Measurements from ENCODE around the gene R3HDM2. TPM values are rescaled to one million over a fixed set of nuclear protein-coding genes. Genes with fewer than 3 reads are reported as not detected.
"Not testable (repeated sequence)": the region's sequence is repeated elsewhere in the genome, so short reads cannot be mapped to it uniquely, and the experiment has no call there.

Gene R3HDM2
- total RNA-seq, 1 donor from 2014 or later, result 49.0 TPM

DNA sequence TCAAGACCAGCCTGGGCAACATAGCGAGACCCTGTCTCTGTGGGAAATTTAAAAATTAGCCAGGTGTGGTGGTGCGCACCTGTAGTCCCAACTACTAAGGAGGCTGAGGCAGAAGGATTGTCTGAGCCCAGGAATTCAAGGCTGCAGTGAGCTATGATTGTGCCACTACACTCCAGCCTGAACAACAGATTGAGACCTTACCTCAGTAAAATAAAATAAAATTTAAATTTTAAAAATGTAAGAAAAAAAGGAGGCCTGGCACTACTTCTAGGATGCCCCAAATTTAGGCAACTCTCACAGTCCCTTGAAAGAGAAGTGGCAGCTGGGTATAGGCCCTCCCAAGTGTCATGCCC, 23.3 kb upstream of the R3HDM2 start:
- no peak for DNase-seq (ENCODE audit: low spot score)

DNA sequence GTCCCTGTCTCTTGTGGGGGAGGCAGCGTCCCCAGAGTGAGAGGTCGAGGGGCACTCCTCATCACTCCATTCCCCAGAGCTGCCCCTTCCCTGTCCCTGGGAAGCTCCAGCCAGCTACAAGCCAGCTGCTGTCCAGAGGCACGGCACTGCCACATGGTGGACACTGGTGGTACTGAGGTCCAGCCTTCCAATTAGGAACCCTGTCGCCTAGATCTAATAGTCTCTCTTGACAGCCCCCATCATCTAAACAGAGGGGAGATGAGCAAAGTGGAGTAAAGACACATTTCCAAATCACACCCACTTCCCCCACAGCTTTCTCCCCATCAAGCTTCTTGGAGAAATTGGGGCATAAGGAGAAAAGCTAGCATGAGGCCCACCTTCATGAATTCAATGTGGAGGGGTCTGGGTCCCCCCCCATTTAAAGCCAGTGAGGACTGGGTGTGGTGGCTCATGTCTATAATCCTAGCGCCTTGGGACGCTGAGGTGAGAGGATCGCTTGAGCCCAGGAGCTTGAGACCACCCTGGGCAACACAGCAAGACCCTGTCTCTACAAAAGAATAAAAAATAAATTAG, 22.2 kb upstream of the R3HDM2 start:
- no peak for DNase-seq (ENCODE audit: low spot score)

DNA sequence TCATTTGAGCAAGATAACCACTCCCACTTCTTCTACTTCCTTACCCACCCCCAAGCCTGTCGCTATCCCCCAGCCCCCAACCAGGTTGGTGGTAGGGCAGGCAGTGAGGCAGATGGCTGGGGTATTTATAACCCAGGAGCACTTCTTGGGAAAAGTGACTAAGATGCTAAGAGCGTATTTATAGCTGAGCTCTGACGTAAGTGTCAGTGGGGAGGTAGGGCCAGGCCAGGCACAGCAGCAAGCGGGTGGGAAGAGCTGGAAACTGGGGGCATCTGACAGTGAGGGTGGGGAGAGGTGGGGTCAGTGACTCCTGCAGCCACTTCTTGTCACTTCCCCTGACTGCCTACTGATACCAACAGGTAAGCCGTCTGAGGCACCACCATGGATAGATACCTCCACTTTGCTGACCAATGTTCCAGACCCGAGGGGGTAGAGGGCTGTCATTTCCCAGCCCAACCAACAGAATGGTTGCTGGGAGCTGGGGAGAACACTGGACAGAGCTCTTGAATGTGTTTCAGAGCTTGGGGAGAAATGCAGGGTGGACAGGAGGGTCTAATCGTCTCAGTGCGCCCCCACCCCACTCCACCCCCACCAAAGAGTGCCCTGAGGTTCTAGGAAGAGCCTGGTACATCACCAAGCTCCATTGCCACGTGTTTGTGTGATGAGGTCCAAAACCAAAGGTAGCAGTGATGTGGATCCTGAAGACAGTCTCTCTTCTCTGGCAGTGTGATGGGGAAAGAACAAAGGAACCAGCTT, 21.5 kb upstream of the R3HDM2 start:
- DNase-seq (ENCODE audit: low spot score), result no peak

DNA sequence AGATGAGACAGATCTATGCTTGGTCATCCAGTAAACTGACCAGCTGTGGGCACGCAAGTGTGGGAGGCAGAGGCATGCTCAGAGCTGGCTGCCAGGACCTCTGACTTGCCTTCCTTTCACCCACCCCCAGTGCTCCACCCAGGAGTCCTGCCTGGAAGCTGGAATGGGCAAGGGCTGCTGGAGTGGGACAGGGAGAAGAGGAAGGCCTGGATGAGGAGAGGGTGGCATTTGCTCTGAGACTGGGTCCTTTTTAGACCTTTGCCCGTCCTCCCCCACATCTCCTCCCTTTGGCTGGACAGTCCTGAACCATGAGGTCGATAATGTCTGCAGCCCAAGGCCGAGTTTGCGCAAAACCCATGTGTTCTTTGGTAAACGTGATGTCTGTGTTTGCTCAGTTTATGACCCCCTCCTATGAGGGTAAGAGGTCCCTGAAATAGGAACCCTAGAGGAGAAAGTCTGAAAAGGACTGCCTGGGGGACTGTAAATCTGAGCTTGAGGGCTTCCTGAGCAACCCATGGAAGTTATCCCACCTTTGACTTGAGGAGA, 20.5 kb upstream of the R3HDM2 start:
- no peak for DNase-seq (ENCODE audit: low spot score)

DNA sequence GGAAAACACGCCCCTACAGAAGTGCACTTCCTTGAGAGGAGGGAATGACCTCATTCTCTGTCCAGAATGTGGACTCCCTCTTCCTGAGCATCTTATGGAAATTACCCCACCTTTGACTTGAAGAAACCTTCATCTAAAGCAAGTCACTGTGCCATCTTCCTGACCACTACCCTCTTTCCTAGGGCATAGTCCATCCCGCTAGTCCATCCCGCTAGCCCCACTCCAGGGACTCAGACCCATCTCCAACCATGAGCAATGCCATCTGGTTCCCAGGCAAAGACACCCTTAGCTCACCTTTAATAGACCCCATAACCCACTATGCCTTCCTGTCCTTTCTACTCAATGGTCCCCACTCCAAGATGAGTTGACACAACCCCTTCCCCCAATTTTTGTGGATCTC, 19.2 kb upstream of the R3HDM2 start:
- DNase-seq (ENCODE audit: low spot score), result no peak

DNA sequence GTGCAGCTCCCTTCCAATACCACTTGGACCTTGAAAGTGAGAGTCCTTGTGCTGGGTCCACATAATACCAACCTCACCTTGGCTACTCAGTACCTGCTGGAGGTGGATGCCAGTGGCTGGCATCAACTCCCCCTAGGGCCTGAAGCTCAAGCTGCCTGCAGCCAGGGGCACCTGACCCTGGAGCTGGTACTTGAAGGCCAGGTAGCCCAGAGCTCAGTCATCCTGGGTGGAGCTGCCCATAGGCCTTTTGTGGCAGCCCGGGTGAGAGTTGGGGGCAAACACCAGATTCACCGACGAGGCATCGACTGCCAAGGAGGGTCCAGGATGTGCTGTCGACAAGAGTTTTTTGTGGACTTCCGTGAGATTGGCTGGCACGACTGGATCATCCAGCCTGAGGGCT, 18.5 kb upstream of the R3HDM2 start:
- DNase-seq (ENCODE audit: low spot score), result no peak

DNA sequence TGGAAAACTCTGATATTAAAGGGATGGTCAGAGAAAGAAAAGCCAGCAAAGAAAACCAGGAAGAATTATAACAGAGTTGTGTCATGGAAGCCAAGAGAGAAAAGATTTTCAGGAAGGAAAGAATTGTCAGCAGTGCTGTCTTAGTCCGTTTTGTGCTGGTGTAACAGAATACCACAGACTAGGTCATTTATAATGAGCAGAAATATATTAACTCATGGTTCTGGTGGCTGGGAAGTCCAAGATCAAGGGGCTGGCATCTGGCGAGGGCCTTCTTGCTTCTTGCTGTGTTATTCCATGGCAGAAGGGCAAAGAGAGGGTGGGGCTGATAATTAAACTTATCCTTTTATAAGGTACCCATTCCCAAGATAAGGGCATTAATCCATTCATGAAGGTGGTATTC, 17.8 kb upstream of the R3HDM2 start:
- DNase-seq (ENCODE audit: low spot score), result no peak

DNA sequence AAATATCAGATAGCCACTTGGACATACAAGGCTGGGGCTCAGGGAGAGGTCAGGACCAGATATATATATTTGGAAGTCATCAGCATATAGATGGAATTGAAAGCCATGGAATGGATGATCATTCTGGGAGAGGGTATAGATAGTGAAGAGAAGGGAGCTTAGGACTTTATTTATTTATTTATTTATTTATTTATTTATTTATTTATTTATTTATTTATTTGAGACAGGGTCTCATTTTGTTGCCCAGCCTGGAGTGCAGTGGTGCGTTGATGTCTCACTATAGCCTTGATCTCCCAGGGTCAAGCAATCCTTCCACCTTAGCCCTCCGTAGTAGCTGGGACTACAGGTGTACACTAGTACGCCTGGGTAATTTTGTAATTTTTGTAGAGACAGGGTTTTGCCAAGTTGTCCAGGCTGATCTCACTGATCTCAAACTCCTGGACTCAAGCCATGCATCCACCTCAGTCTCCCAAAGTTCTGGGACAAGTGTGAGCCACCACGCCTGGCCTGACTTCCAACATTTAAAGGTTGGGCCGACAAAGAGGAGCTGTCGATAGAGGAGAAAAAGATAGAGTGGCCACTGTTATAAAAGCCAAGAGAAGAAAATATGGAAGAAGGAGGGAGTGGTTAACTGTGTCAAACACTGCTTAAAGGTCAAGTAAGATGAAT, 15.6 kb upstream of the R3HDM2 start:
- no peak for DNase-seq (ENCODE audit: low spot score)

DNA sequence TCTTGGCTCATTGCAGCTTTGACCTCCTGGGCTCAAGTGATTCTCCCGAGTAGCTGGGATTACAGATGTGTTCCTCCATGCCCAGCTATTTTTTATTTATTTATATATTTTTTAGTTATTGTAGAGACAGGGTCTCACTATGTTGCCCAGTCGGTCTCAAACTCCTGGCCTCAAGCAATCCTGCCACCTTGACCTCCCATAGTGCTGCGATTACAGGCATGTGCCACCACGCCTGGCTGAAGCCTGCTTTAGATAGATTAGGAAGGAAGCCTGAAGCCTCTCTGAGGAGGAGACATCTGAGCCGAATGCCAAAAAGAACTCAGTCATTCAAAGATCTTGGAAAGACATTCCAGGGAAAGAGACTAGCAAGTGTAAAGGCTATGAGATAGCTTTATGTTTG, 13.9 kb upstream of the R3HDM2 start:
- DNase-seq (ENCODE audit: low spot score), result no peak

DNA sequence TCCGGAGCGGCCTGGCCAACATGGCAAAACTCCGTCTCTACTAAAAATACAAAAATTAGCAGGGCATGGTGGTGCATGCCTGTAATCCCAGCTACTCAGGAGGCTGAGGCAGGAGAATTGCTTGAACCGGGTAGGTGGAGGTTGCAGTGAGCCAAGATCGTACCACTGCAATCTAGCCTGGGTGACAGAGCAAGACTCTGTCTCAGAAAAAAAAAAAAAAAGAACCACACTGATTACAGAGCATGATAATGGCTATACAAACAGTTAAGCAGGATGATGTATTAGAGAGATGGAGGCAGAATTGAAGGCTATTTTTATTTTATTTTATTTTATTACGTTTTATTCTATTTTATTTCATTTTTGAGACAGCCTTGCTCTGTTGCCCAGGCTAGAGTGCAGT, 13.5 kb upstream of the R3HDM2 start:
- not testable (repeated sequence) for DNase-seq (ENCODE audit: low spot score)

DNA sequence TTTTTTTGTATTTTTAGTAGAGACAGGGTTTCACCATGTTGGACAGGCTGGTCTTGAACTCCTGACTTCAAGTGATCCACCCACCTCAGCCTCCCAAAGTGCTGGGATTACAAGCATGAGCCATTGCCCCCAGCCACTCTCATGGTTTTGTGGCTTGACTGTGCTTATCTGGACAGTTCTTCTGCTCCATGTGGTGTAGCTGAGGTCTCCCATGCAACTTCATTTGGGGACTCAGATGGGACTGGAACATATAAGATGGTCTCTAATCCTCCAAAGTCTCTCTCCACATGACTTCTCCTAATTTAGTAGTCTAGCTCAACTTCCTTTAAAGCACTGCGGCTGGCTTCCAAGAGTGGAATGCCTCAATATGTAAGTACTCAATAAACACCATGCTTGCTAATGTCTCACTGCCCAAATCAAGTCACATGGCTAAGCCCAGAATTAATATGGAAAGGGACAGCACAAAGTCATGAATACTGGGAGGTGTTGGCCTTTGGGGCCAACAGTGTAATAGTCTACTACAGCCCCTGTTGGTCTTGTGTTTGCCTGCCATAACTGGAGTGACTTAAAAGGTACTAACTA, 11.1 kb upstream of the R3HDM2 start:
- DNase-seq (ENCODE audit: low spot score), result no peak

DNA sequence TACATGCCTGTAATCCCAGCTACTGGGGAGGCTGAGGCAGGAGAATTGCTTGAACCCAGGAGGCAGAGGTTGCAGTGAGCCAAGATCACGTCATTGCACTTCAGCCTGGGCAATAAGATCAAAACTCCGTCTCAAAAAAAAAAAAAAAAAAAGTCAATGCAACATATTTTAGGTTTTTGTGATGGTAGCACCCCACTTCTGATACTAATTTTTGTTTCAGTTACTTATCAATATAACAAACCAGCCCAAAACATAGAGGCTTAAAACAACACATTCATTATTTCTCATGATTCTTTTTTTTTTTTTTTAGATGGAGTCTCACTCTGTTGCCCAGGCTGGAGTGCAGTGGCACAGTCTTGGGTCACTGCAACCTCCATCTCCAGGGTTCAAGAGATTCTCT, 10.6 kb upstream of the R3HDM2 start:
- not testable (repeated sequence) for DNase-seq (ENCODE audit: low spot score)

DNA sequence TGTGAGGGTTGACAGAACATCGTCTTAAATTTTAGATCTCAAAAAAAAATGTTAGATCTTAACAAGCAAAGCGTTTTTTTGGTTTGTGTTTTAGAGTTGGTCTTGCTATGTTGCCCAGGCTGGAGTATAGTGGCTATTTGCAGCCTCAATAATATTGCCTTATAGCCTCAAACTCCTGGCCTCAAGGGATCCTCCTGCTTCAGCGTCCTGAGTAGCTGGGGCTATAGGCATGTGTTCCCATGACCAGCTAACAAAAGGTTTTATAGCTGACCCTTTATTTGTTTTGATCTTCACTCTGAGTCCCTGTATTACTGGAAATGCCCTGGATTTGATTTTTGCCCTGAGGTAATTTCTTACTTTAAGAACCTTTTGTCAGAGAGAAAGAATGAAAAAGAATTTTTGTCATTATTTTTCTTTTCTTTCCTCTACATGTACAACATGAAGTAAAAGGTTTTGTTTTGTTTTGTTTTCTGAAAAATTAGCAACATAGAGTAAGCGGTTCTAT, 9.0 kb upstream of the R3HDM2 start:
- no peak for DNase-seq (ENCODE audit: low spot score)

DNA sequence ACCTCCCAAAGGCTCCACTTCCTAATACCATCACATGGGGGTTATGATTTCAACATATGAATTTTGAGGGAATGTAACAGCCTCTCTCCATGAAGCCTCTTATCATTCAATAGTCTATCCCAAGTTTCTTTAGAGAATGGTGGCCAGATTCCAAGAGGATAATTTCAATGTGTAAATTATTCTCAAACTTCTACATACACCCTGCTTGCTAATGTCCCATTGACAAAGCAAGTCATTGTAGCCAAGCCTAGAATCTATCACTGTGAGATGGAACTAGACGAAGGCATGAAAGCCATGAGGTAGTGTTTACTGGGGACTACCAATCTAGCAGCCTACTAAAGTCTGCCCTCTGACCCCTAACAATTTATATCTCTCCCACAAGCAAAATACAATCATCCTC, 7.6 kb upstream of the R3HDM2 start:
- no peak for DNase-seq (ENCODE audit: low spot score)

DNA sequence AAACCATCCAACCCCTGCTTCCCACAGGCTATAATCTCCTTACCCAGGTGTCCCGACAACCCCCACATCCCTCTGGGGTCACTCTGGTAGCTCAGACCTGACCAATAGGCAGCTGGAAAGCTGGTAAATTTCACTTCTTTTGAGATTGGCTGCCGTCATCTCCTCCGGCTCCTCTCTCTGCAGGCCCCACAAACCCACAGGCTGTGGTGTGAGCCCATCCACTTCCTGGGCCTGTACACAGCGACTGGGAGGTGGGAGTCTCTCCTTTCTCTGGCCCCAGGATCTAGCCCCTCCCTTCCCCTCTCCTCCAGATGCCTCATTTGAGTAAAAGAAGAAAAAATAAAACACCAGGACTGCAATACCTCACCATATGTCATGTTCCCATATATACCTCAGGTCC, 4.5 kb upstream of the R3HDM2 start:
- DNase-seq (ENCODE audit: low spot score), result no peak

DNA sequence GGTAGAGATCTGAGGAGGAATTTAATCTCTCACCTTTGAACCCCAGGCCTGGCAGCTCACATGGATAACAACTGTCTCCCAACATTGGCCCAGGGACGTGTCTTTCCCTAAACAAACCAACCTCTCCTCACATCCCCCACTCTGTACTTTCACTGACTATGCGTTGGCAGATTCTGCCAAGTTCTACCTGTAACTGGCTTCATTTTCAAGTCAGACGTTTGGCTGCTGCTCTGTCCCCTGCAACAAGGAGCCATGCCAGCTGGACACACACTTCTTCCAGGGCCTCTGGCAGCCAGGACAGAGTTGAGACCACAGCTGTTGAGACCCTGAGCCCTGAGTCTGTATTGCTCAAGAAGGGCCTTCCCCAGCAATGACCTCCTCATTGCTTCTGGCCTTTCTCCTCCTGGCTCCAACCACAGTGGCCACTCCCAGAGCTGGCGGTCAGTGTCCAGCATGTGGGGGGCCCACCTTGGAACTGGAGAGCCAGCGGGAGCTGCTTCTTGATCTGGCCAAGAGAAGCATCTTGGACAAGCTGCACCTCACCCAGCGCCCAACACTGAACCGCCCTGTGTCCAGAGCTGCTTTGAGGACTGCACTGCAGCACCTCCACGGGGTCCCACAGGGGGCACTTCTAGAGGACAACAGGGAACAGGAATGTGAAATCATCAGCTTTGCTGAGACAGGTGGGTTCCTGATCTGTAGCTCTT, 3.8 kb upstream of the R3HDM2 start, which contains the start of gene INHBC:
INHBC (plus strand) TSS at position 268 of the 707 bp plus-strand sequence; CDS start at position 371, 103 bp downstream.
- DNase-seq (ENCODE audit: low spot score), result peak; percentile 24

DNA sequence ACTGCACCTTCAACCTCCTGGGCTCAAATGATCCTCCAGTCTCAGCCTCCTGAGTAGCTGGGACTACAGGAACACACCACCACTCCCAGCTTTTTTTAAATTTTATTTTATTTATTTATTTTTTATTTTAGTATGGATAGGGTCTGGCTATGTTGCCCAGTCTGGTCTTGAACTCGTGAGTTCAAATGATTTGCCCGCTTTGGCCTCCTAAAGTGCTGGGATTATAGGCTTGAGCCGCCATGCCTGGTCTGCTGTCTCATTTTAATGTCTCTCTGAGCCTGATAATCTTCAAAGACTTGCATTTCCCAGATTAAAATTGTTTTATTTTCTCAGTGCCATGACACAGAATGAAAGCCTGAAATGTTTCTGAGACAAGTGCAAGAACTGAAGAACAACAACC, 2.5 kb upstream of the R3HDM2 start:
- DNase-seq (ENCODE audit: low spot score), result peak; percentile 1

DNA sequence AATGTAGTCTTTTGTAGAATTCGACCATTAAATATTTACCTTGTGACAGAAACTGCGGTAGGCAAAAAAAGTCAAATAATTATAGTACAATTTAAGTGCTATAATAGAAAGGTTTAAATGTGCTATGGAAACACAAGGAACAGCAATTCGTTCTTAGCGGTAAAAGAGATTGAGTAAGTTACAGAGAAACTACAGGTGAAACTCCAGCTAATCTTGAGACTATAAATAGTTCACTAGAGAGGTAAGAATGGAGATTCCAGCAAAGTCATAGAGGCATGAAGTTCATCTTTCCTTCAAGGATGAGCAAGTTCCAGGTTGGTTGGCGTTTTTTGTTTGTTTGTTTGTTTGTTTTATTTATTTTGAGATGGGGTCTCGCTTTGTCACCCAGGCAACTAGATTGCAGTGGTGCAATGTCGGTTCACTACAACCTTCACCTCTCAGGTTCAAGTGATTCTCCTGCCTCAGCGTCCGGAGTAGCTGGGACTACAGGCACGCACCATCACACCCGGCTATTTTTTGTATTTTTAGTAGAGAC, 878 bp upstream of the R3HDM2 start:
- DNase-seq (ENCODE audit: low spot score), result no peak

DNA sequence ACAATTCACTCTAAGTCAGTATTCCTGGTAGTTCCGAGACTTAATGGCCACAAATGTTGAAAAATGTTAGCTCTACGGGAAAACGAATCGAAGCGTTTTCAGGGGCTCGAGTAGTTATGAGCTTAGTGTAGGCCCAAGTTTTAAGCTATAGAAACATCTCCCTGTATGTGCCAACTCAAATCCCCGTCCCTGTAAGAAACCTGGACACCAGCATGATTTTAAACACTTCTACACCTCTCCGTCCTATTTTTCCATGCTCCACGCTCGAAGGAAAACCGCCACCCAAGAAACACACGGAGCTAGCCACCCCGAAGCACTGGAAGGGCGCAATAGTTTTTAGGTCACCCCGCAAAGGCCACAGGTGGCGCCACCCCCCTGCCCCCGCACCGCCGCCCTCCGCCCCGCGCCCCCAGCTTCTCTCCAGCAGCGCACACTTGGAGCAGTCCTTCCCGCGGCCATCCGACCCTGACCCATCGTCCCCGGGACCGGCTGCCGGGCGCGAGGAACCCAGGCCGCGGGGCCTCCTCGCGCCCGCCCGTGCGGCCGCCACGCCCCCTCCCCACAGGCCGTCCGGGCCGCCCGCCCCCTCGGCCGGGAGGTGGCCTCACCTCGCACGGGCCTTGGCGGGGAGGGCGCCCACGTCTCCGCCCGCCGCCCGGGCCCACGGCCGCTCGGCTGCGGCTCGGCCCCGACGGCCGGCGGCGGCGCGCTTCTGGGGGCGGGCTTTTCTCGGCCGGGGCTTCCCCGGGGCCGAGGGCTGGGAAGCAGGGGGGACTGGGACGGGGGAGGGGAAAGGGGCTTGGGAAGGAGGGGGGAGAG, 522 bp downstream of the R3HDM2 start:
- DNase-seq (ENCODE audit: low spot score), result peak; percentile 88

Data from mesenteric fat pad (tissue), 1 donor.